H9 (cell line): ENCODE data around the gene OPRL1. TPM values are rescaled to one million over a fixed set of nuclear protein-coding genes. Genes with fewer than 3 reads are reported as not detected.

Source experiments
- DNase-seq: peaks from one replicate; pipeline ENCODE4 v3.0.0-alpha.2; 2017
- H2AFZ ChIP-seq: one replicate; pipeline ENCODE4 v1.6.1; 2013; ENCODE audit warnings: mild to moderate bottlenecking, low read length, control low read depth, moderate library complexity
- H2AK5ac ChIP-seq: 2 replicates; pipeline ENCODE4 v1.6.1; 2013; ENCODE audit warnings: low read length, control low read depth, mixed read lengths; ENCODE audit not compliant: insufficient read length
- H2BK120ac ChIP-seq: one replicate; pipeline ENCODE4 v1.6.1; 2013; ENCODE audit warnings: low read depth, mild to moderate bottlenecking, low read length, control low read depth, inconsistent platforms; ENCODE audit not compliant: poor library complexity, severe bottlenecking
- H2BK12ac ChIP-seq: 2 replicates; pipeline ENCODE4 v1.6.1; 2013; ENCODE audit warnings: low read length, control low read depth, mixed read lengths, low read depth; ENCODE audit not compliant: insufficient read length
- H2BK15ac ChIP-seq: 2 replicates; pipeline ENCODE4 v1.6.1; 2013; ENCODE audit warnings: low read depth, low read length, control low read depth
- H2BK20ac ChIP-seq: one replicate; pipeline ENCODE4 v1.6.1; 2013; ENCODE audit warnings: low read depth, mild to moderate bottlenecking, low read length, control low read depth, inconsistent platforms; ENCODE audit not compliant: poor library complexity, severe bottlenecking
- H2BK5ac ChIP-seq: 2 replicates; pipeline ENCODE4 v1.6.1; 2013; ENCODE audit warnings: low read length, control low read depth, mixed read lengths; ENCODE audit not compliant: insufficient read length
- H3K14ac ChIP-seq: 2 replicates; pipeline ENCODE4 v1.6.1; 2013; ENCODE audit warnings: low read length, control low read depth; ENCODE audit not compliant: insufficient read depth
- H3K18ac ChIP-seq: 2 replicates; pipeline ENCODE4 v1.6.1; 2013; ENCODE audit warnings: low read depth, mild to moderate bottlenecking, mixed read lengths, low read length, control low read depth; ENCODE audit not compliant: insufficient read length
- H3K23ac ChIP-seq: 2 replicates; pipeline ENCODE4 v1.6.1; 2013; ENCODE audit warnings: low read length, control low read depth, mixed read lengths, low read depth; ENCODE audit not compliant: insufficient read length
- H3K23me2 ChIP-seq: 2 replicates; pipeline ENCODE4 v1.6.1; 2013; ENCODE audit warnings: low read depth, mild to moderate bottlenecking, mixed read lengths, low read length, control low read depth; ENCODE audit not compliant: insufficient read length, poor library complexity, severe bottlenecking
- H3K27ac ChIP-seq: 2 replicates; pipeline ENCODE4 v1.5.1; 2013; ENCODE audit warnings: low read length, control low read depth, mixed read lengths, low read depth; ENCODE audit not compliant: insufficient read length
- H3K27me3 ChIP-seq: 2 replicates; pipeline ENCODE4 v1.6.1; 2013; ENCODE audit warnings: low read length, control low read depth, inconsistent platforms; ENCODE audit not compliant: insufficient read depth
- H3K4ac ChIP-seq: 2 replicates; pipeline ENCODE4 v1.6.1; 2013; ENCODE audit warnings: low read depth, mild to moderate bottlenecking, control low read depth, inconsistent platforms, low read length, moderate library complexity
- H3K4me1 ChIP-seq: 2 replicates; pipeline ENCODE4 v1.6.1; 2013; ENCODE audit warnings: low read length, control low read depth, inconsistent platforms; ENCODE audit not compliant: insufficient read depth
- H3K4me2 ChIP-seq: 2 replicates; pipeline ENCODE4 v1.6.1; 2013; ENCODE audit warnings: low read length, control low read depth, mixed read lengths; ENCODE audit not compliant: insufficient read length, insufficient read depth
- H3K56ac ChIP-seq: 2 replicates; pipeline ENCODE4 v1.6.1; 2013; ENCODE audit warnings: low read depth, mild to moderate bottlenecking, mixed read lengths, low read length, control low read depth; ENCODE audit not compliant: insufficient read length
- H3K79me1 ChIP-seq: 2 replicates; pipeline ENCODE4 v1.6.1; 2013; ENCODE audit warnings: low read depth, mild to moderate bottlenecking, moderate library complexity, low read length, control low read depth, inconsistent platforms; ENCODE audit not compliant: insufficient read depth, poor library complexity, severe bottlenecking
- H3K79me2 ChIP-seq: 2 replicates; pipeline ENCODE4 v1.6.1; 2013; ENCODE audit warnings: low read length, control low read depth, inconsistent platforms; ENCODE audit not compliant: insufficient read depth
- H3K9ac ChIP-seq: 2 replicates; pipeline ENCODE4 v1.6.1; 2013; ENCODE audit warnings: low read length, control low read depth, mixed read lengths; ENCODE audit not compliant: insufficient read length; ENCODE audit errors: extremely low read depth
- H3K9me3 ChIP-seq: one replicate; pipeline ENCODE4 v1.6.1; 2013; ENCODE audit warnings: low read depth, low read length, inconsistent platforms; ENCODE audit not compliant: control insufficient read depth
- H3T11ph ChIP-seq: one replicate; pipeline ENCODE4 v1.6.1; 2013; ENCODE audit warnings: mild to moderate bottlenecking, low read length, control low read depth, inconsistent platforms
- H4K20me1 ChIP-seq: one replicate; pipeline ENCODE4 v1.6.1; 2013; ENCODE audit not compliant: control insufficient read depth, insufficient read length, insufficient read depth
- H4K5ac ChIP-seq: 2 replicates; pipeline ENCODE4 v1.6.1; 2013; ENCODE audit warnings: low read depth, mild to moderate bottlenecking, mixed read lengths, low read length, control low read depth; ENCODE audit not compliant: insufficient read length
- H4K8ac ChIP-seq: replicated peaks from 2 replicates; pipeline ENCODE4 v1.6.1; 2013; ENCODE audit warnings: low read length, control low read depth, mixed read lengths, low read depth; ENCODE audit not compliant: insufficient read length
- H4K91ac ChIP-seq: 2 replicates; pipeline ENCODE4 v1.6.1; 2013; ENCODE audit warnings: low read depth, mild to moderate bottlenecking, moderate library complexity, mixed read lengths, low read length, control low read depth; ENCODE audit not compliant: insufficient read length
- H3K27ac Mint-ChIP-seq, 3 experiments: 2 replicates in 2 of 3; 3 replicates in 1 of 3; pipeline ENCODE4 v1.8.0; 2020 to 2021; ENCODE audit warnings: mixed read lengths in 3 of 3, mild to moderate bottlenecking in 1 of 3, moderate library complexity in 1 of 3
- H3K27me3 Mint-ChIP-seq: 2 replicates; pipeline ENCODE4 v1.8.0; 2021; ENCODE audit warnings: low read depth, mild to moderate bottlenecking, moderate library complexity, mixed read lengths
- H3K36me3 Mint-ChIP-seq, 3 experiments: 2 replicates in 2 of 3; 3 replicates in 1 of 3; pipeline ENCODE4 v1.8.0; 2020 to 2021; ENCODE audit warnings: low read depth in 3 of 3, mixed read lengths in 3 of 3; ENCODE audit not compliant: insufficient read depth in 1 of 3
- H3K4me1 Mint-ChIP-seq, 2 experiments: 2 replicates each; pipeline ENCODE4 v1.8.0; 2020; ENCODE audit warnings: mixed read lengths in 2 of 2
- H3K4me3 Mint-ChIP-seq, 2 experiments: 2 replicates in 1 of 2; 3 replicates in 1 of 2; pipeline ENCODE4 v1.8.0; 2020 to 2021; ENCODE audit warnings: mild to moderate bottlenecking in 2 of 2, mixed read lengths in 2 of 2, moderate library complexity in 1 of 2
- H3K9me3 Mint-ChIP-seq, 2 experiments: 2 replicates in 1 of 2; 3 replicates in 1 of 2; pipeline ENCODE4 v1.8.0; 2020; ENCODE audit warnings: mild to moderate bottlenecking in 2 of 2, mixed read lengths in 2 of 2, moderate library complexity in 1 of 2
- CTCF ChIP-seq: fragments of 200-600 bp; sonication (generic); conservative IDR thresholded peaks from 3 replicates; pipeline ENCODE4 v1.8.0; 2021; ENCODE audit warnings: antibody characterized with exemption, mild to moderate bottlenecking
- WGBS: extraction: QIAGEN DNeasy Blood & Tissue Kit; methylation state at CpG from one replicate; pipeline ENCODE4 v1.1.7; 2013; ENCODE audit warnings: missing lambda C conversion rate, low lambda C conversion rate, mixed read lengths; ENCODE audit not compliant: insufficient read length; ENCODE audit errors: extremely low coverage; 5-methylcytosine and 5-hydroxymethylcytosine counted together
- total RNA-seq: library from RNA; stranded (reverse); gene quantifications from 2 replicates; pipeline ENCODE4 v1.2.1, GENCODE V29; 2021

Gene OPRL1
- total RNA-seq, 1 experiment from 2014 or later, result 0.90 TPM

GRCh38 chr20:64082126-64082731 lies 2.3 kb downstream of the OPRL1 start:
- H3K27me3 ChIP-seq, result peaks cover 5% of the 10 kb centered on the region; the same call in 1 of the 2 replicates

More at GRCh38 chr20:64082126-64082731, 2.3 kb downstream of the OPRL1 start:
- no peak overlapping the region for H3K18ac ChIP-seq
- H2BK5ac ChIP-seq, result no peak overlapping the region
- WGBS, result no CpG with 5 or more reads among the region's 13 CpGs
- Mint-ChIP-seq H3K27ac (no peak overlapping the region), H3K36me3 (no peaks in the 10 kb centered on the region; a peak in 1 of 7 replicates), H3K27me3 (peaks cover 59% of the 10 kb centered on the region), H3K9me3 (peaks cover 2 to 3% of the 10 kb centered on the region in 2 experiments; a peak in 3 of 5 replicates), H3K4me1 (peaks cover 32 to 45% of the 10 kb centered on the region in 2 experiments), H3K4me3 (peak overlapping the region; percentile 39 to 69; a peak in 4 of 5 replicates)
- no peak overlapping the region for H4K5ac ChIP-seq
- H3K4me2 ChIP-seq, result no peak overlapping the region
- no peak overlapping the region for H3K9ac ChIP-seq
- H3K23me2 ChIP-seq, result peaks cover 20% of the 10 kb centered on the region
- H3K23ac ChIP-seq, result no peak overlapping the region
- no peak overlapping the region for H2AFZ ChIP-seq
- H4K8ac ChIP-seq, result no peak overlapping the region
- H4K20me1 ChIP-seq, result no peaks in the 10 kb centered on the region
- H3K4ac ChIP-seq, result no peak overlapping the region
- no peak overlapping the region for H2BK12ac ChIP-seq
- TF ChIP-seq CTCF, result 0 out of 3 replicates have a peak, but pooled peaks have one; percentile 10
- H3K27ac ChIP-seq, result no peak overlapping the region
- H2BK120ac ChIP-seq, result no peak overlapping the region
- no peaks in the 10 kb centered on the region for H3K79me2 ChIP-seq
- no peak overlapping the region for H2BK20ac ChIP-seq
- no peak overlapping the region for H2AK5ac ChIP-seq
- no peak overlapping the region for H4K91ac ChIP-seq
- no peak overlapping the region for H3K56ac ChIP-seq
- DNase-seq, result peak; percentile 48
- H3K14ac ChIP-seq, result no peak overlapping the region
- H3K9me3 ChIP-seq, result no peaks in the 10 kb centered on the region
- H3K79me1 ChIP-seq, result no peaks in the 10 kb centered on the region
- no peaks in the 10 kb centered on the region; the same call in 1 of the 2 replicates for H3K4me1 ChIP-seq
- H2BK15ac ChIP-seq, result no peak overlapping the region
- no peak overlapping the region for H3T11ph ChIP-seq
